Fibroblast of villous mesenchyme (primary cell): ENCODE data around the gene YWHAG. TPM values are rescaled to one million over a fixed set of nuclear protein-coding genes. Genes with fewer than 3 reads are reported as not detected.

Source experiments
- DNase-seq: peaks from one replicate; pipeline ENCODE4 v3.0.0-alpha.2; 2010; ENCODE audit warnings: low read depth
- H3K4me3 ChIP-seq: 2 replicates; pipeline ENCODE4 v1.5.1; 2011; ENCODE audit warnings: low read depth, mild to moderate bottlenecking, low read length
- total RNA-seq: library from RNA; depleted of rRNA; stranded (reverse); fragments of >200 nt; gene quantifications from 2 replicates; pipeline ENCODE4 v1.2.3, GENCODE V29; 2012
- TF ChIP-seq, protein P1 (sequence below): IDR thresholded peaks from 2 replicates; pipeline ENCODE4 v1.5.1; 2012; ENCODE audit warnings: low read depth, mild to moderate bottlenecking, low read length; ENCODE audit not compliant: insufficient read depth

Gene YWHAG
- total RNA-seq, 1 donor, result 141 TPM

DNA sequence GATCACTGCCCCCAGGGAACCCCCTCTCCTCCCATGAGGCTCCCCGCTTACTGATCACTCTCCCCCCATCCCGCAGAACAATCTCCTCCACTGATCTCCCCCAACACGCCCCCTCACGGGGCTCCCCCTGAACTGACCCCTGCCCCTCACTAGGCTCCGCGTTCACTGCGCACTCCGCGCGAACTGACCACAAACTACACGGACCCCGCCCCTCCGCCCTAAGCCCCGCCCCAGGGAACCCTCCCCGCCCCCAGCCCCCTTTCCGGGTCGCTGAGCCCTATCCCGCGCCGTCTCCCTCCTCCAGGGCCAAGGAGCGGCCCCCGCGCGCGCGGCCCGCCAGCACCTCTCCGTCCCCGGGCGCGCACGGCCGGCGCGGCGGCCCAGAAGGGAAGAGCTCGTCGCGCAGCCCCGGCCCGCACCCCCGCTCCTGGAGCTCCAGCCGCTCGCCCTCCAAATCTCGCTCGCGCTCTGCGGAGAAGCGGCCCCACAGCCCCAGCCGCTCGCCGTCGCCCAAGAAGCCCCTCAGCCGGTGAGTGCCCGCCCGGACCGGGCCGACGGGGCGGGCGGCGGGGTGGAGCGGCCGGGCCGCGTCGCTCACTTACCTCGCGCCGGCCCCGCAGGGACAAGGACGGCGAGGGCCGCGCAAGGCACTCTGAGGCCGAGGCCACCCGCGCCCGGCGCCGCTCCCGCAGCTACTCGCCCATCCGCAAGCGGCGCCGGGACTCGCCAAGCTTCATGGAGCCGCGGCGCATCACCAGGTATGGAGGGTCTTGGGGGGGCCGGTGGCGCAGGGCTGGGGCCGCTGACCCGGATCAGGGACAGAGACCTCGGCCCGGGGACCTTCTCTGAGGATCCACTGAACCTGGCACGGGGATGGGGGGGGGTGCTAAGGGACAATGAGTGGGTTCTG lies 76.2 kb downstream of the YWHAG start:
- TF ChIP-seq, protein P1, sequence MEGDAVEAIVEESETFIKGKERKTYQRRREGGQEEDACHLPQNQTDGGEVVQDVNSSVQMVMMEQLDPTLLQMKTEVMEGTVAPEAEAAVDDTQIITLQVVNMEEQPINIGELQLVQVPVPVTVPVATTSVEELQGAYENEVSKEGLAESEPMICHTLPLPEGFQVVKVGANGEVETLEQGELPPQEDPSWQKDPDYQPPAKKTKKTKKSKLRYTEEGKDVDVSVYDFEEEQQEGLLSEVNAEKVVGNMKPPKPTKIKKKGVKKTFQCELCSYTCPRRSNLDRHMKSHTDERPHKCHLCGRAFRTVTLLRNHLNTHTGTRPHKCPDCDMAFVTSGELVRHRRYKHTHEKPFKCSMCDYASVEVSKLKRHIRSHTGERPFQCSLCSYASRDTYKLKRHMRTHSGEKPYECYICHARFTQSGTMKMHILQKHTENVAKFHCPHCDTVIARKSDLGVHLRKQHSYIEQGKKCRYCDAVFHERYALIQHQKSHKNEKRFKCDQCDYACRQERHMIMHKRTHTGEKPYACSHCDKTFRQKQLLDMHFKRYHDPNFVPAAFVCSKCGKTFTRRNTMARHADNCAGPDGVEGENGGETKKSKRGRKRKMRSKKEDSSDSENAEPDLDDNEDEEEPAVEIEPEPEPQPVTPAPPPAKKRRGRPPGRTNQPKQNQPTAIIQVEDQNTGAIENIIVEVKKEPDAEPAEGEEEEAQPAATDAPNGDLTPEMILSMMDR, result no peak
- peak overlapping the region; percentile 53 for H3K4me3 ChIP-seq
- DNase-seq, result no peak

DNA sequence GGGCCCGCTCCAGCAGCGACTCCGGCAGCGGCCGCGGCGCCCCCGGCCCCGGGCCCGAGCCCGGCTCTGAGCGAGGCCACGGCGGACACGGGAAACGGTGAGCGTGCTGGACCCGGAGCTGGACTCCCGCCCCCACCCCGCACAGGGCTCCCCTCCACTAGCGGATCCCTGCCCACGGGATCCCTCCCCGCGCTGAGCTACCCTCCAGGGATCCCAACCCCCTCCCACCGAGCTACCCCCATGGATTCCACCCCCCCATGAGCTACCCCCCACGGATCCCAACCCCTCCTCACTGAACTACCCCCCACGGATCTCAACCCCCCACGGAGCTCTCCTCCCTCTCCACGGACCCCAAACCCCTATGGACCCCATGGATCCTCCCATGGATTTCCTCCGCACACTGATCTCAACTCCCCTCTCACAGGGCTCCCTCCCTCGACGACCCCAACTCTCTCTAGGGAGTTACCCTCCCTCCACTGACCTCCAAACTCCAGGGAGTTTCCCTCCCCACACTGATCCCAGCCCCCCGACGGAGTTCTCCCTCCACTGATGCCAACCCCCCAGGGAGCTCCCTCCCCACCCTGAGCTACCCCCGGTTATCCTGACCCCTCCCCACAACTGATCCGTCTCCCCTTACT lies 77.0 kb downstream of the YWHAG start:
- TF ChIP-seq, protein P1, result no peak
- DNase-seq, result no peak
- H3K4me3 ChIP-seq, result peak overlapping the region; percentile 53

DNA sequence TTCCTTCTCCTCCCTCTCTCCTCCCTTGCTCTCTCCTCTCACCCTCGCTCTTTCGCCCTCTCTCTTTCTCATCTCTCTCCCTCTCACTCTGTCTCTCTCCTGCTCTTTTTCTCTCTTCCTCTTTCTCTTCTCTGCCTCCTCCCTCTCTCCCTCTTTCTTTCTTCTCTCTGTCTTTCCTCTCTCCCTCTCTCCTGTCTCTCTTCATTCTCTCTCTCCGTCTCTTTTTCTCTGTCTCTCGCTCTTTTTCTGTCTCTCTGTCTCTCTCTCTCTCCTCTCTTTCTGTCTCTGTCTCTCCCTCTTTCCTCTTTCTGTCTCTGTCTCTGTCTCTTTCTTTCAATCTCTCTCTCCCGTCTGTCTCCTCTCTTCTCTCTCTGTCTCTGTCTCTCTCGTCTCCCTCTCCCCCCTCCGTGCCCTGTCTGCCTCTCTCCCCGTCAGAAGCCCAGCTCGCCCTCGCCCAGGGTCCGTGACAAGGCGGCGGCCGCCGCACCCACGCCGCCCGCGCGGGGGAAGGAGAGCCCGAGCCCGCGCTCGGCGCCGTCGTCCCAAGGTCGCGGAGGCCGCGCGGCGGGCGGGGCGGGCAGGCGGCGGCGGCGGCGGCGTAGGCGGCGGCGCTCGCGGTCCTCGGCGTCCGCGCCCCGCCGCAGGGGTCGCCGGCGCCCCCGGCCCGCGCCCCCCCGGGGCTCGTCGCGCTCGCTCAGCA lies 77.6 kb downstream of the YWHAG start:
- peak overlapping the region; percentile 53 for H3K4me3 ChIP-seq
- no peak for DNase-seq
- TF ChIP-seq, protein P1, result no peak

DNA sequence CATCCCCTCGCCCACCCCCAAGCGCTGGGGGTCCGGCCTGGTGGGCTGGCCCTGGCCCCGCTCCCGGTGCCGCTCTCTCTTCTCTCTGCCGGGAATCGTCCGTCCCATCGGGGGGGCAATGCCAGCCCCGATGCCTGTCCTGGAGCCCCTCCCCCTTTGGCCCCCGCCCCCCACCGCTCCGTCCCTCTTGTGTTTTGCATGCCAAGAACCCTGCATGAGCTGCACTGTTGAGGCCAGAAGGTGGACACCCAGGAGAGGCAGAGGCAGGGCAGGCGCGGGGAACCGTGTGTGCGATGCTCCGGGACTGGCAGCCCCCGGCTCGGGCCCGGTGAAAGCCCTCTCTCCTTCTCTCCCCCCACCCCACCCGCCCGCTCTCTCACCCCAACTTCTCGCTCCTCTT lies 78.4 kb downstream of the YWHAG start:
- TF ChIP-seq, protein P1, result no peak
- DNase-seq, result no peak
- H3K4me3 ChIP-seq, result no peak overlapping the region

DNA sequence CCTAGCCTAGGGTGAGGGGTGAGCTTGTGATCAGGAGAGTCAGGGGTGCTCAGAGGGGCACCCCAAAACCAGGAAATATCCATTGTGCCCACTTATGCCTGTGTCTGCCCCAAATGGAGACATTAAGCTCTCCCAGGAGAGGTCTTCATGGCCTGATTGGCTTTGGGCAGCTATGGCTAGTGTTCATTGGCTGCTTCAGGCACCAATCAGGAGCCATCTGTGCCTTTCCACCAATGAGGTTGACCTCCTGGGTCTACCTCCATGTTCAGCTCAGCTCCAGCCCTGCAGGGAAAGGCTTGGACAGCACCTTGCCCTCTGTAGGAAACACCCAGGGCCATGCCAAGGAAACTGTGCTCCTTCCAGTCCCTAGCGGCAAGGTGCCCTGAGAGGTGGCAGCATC lies 80.3 kb downstream of the YWHAG start:
- no peak overlapping the region for H3K4me3 ChIP-seq
- TF ChIP-seq, protein P1, result no peak
- no peak for DNase-seq

Other genes with a start within 250 kb of the YWHAG start
- gene SRRM3, start 157.1 kb downstream of the YWHAG start, total RNA-seq, result 0.43 and 0.64 TPM in 2 replicates
- 77.7 and 130 TPM in 2 replicates for gene HSPB1, start 56.3 kb downstream of the YWHAG start, total RNA-seq
- gene SSC4D, start 50.7 kb upstream of the YWHAG start, total RNA-seq, result 0.43 and 0.64 TPM in 2 replicates
- gene ZP3, start 66.0 kb upstream of the YWHAG start, total RNA-seq, result 0.86 and 0.97 TPM in 2 replicates
- 5.2 and 6.1 TPM in 2 replicates for gene DTX2, start 102.7 kb upstream of the YWHAG start, total RNA-seq
- gene UPK3B, start 151.6 kb upstream of the YWHAG start, total RNA-seq, result 0.43 TPM in 1 of 2 replicates, not detected in the other
- not detected in 2 replicates for gene SPDYE16, start 184.3 kb upstream of the YWHAG start, total RNA-seq